Esophagus muscularis mucosa (tissue), 4 donors: ENCODE measurements around the gene ARHGDIG. TPM values are rescaled to one million over a fixed set of nuclear protein-coding genes. Genes with fewer than 3 reads are reported as not detected.

Experiments used
- DNase-seq: peaks from one replicate; pipeline ENCODE4 v3.0.0-alpha.2; 2017; ENCODE audit errors: extremely low spot score
- H3K27ac ChIP-seq, 4 donors: fragments of 200-600 bp; sonication (generic); replicated peaks in 1 of 4; 1 replicate in 3 of 4; 2 replicates in 1 of 4; pipeline ENCODE4 v1.5.1; 2016 to 2019; ENCODE audit warnings: mild to moderate bottlenecking in 1 of 4
- H3K27me3 ChIP-seq, 4 donors: fragments of 200-600 bp; sonication (generic); one replicate each; pipeline versions ENCODE4 v1.5.1 to v1.6.0; 2016 to 2019
- H3K36me3 ChIP-seq, 4 donors: fragments of 200-600 bp; sonication (generic); one replicate each; pipeline ENCODE4 v1.5.1; 2016 to 2019
- H3K4me1 ChIP-seq, 4 donors: fragments of 200-600 bp; sonication (generic); one replicate each; pipeline ENCODE4 v1.5.1; 2016 to 2019
- H3K4me3 ChIP-seq, 4 donors: fragments of 200-600 bp; sonication (generic); 1 replicate in 2 of 4; 2 replicates in 2 of 4; pipeline ENCODE4 v1.5.1; 2016 to 2019; ENCODE audit warnings: mild to moderate bottlenecking in 4 of 4, moderate library complexity in 1 of 4
- H3K9me3 ChIP-seq, 4 donors: fragments of 200-600 bp; sonication (generic); 1 replicate in 3 of 4; 2 replicates in 1 of 4; pipeline ENCODE4 v1.5.1; 2016 to 2019
- CTCF ChIP-seq, 3 experiments: fragments of 200-600 bp in 2 of 3; fragments of 450-650 bp in 1 of 3; sonication (generic) in 2 of 3; IDR thresholded peaks; one replicate each; pipeline ENCODE4 v1.5.1; 2017 to 2019; ENCODE audit warnings: antibody characterized with exemption in 3 of 3, mild to moderate bottlenecking in 2 of 3, moderate library complexity in 1 of 3
- EP300 ChIP-seq: sonication (generic); formaldehyde crosslinking; IDR thresholded peaks from one replicate; pipeline ENCODE4 v1.6.1; 2017; ENCODE audit warnings: antibody characterized with exemption
- POLR2A ChIP-seq: fragments of 450-650 bp; IDR thresholded peaks from one replicate; pipeline ENCODE4 v1.6.1; 2017; ENCODE audit warnings: antibody characterized with exemption, moderate library complexity, mild to moderate bottlenecking, low read depth
- POLR2AphosphoS5 ChIP-seq, 2 donors: sonication (generic); formaldehyde crosslinking; IDR thresholded peaks; one replicate each; pipeline ENCODE4 v1.6.1; 2017; ENCODE audit warnings: antibody characterized with exemption in 2 of 2
- WGBS: methylation state at CpG from one replicate; pipeline ENCODE4 v1.1.5; 2018; 5-methylcytosine and 5-hydroxymethylcytosine counted together
- intact Hi-C: fragments of 100-400 bp; cut with DNase I; formaldehyde crosslinking; loops from one replicate; pipeline ENCODE4 v1.15.1; 2023
- total RNA-seq, 4 donors: library from RNA; depleted of rRNA; stranded (reverse); fragments of >200 nt; gene quantifications; one replicate each; pipeline versions ENCODE4 v1.1.0 to v1.2.1, GENCODE V29; 2016

The ARHGDIG gene
- total RNA-seq, 4 donors from 2014 or later: 0.80 to 4.8 (median 3.0) TPM

GRCh38 chr16:305916-306626 is 25.7 kb downstream of the ARHGDIG start:
- 89% methylated on average over 19 of the region's 19 CpGs for WGBS
- no peak overlapping the region for H3K4me3 ChIP-seq
- no peaks in the 10 kb centered on the region for H3K9me3 ChIP-seq
- no peaks in the 10 kb centered on the region for H3K27me3 ChIP-seq
- TF ChIP-seq CTCF (IDR thresholded peaks at IDR 0.05) (no peak), POLR2AphosphoS5 (IDR thresholded peaks at IDR 0.05) (no peak), EP300 (no peak), POLR2A (no peak)
- no peaks in the 10 kb centered on the region for H3K4me1 ChIP-seq
- intact Hi-C loops: no loop called here
- H3K27ac ChIP-seq: no peak overlapping the region
- H3K36me3 ChIP-seq: peaks cover 12 to 84% (median 72%) of the 10 kb centered on the region in 4 donors
- no peak for DNase-seq

- WGBS: 94% methylated on average over 15 of the region's 17 CpGs
- Histone ChIP-seq H3K27ac (no peak overlapping the region), H3K4me3 (no peak overlapping the region), H3K9me3 (no peaks in the 10 kb centered on the region), H3K27me3 (no peaks in the 10 kb centered on the region), H3K36me3 (peaks cover 12 to 84% (median 69%) of the 10 kb centered on the region in 4 donors), H3K4me1 (no peaks in the 10 kb centered on the region)
- TF ChIP-seq POLR2A (no peak), POLR2AphosphoS5 (IDR thresholded peaks at IDR 0.05) (no peak), EP300 (no peak), CTCF (IDR thresholded peaks at IDR 0.05) (no peak)
- intact Hi-C loops: no loop called here
- no peak for DNase-seq
Observed at GRCh38 chr16:306911-307370, 26.6 kb downstream of the ARHGDIG start.

- intact Hi-C loops: no loop called here
- H3K4me1 ChIP-seq: no peaks in the 10 kb centered on the region
- 93% methylated on average over 12 of the region's 21 CpGs for WGBS
- H3K9me3 ChIP-seq: no peaks in the 10 kb centered on the region
- no peak for TF ChIP-seq POLR2AphosphoS5 (IDR thresholded peaks at IDR 0.05)
- TF ChIP-seq EP300: no peak
- no peak for TF ChIP-seq POLR2A
- no peak for TF ChIP-seq CTCF (IDR thresholded peaks at IDR 0.05)
- no peak overlapping the region for H3K27ac ChIP-seq
- H3K36me3 ChIP-seq: peaks cover 18 to 84% (median 69%) of the 10 kb centered on the region in 4 donors
- no peaks in the 10 kb centered on the region for H3K27me3 ChIP-seq
- H3K4me3 ChIP-seq: no peak overlapping the region
- DNase-seq: no peak
Observed at GRCh38 chr16:307691-308312, 27.4 kb downstream of the ARHGDIG start.

DNA sequence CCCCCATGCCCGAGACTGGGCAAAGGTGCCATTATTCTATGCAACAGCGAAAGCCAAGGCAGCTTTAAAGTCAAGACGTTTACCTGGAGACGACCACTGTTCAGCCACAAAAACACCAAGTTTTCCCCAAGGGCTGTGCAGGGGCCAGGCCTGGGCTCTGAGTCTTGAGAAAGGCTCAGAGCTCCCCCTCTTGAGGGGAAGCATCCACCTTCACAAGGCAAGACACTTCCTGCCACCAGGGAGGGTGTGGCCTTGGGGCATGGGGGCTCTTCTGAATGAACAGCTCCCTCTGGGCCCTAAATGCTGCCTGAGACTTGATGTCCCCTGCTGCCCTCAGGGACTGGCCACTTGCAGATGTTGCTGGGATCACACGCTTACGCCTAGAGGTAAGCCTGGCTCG is 29.1 kb downstream of the ARHGDIG start:
- intact Hi-C loops: no loop called here
- 78% methylated on average over 7 of the region's 7 CpGs for WGBS
- H3K27ac ChIP-seq: no peak overlapping the region
- no peak for DNase-seq
- H3K4me1 ChIP-seq: no peaks in the 10 kb centered on the region
- H3K4me3 ChIP-seq: no peak overlapping the region
- H3K27me3 ChIP-seq: no peaks in the 10 kb centered on the region
- TF ChIP-seq CTCF (IDR thresholded peaks at IDR 0.05) (no peak), EP300 (no peak), POLR2A (no peak), POLR2AphosphoS5 (IDR thresholded peaks at IDR 0.05) (no peak)
- no peaks in the 10 kb centered on the region for H3K9me3 ChIP-seq
- peaks cover 25 to 85% (median 71%) of the 10 kb centered on the region in 4 donors for H3K36me3 ChIP-seq
